Breast epithelium (tissue), 3 donors: Measurements from ENCODE around the gene IDUA.

ENCODE experiments used
- CTCF ChIP-seq, 3 donors: fragments of 450-650 bp; IDR thresholded peaks; one replicate each; pipeline ENCODE4 v1.5.1; 2016 to 2017; ENCODE audit warnings: antibody characterized with exemption in 3 of 3, mild to moderate bottlenecking in 3 of 3, moderate library complexity in 3 of 3
- POLR2A ChIP-seq: fragments of 450-650 bp; IDR thresholded peaks from one replicate; pipeline ENCODE4 v1.6.1; 2016; ENCODE audit warnings: antibody characterized with exemption, mild to moderate bottlenecking, moderate library complexity

- TF ChIP-seq CTCF (IDR thresholded peaks at IDR 0.05) (no peak), POLR2A (no peak)
Measured at GRCh38 chr4:958696-959337, 28.0 kb upstream of the IDUA start.
